HG02623 (cell line): ENCODE measurements around the gene PHF3.
"Not testable (repeated sequence)": the region's sequence is repeated elsewhere in the genome, so short reads cannot be mapped to it uniquely, and the experiment has no call there.

Experiments used
- ATAC-seq: cut with Tn5 transposase; IDR thresholded peaks from one replicate; pipeline ENCODE4 v1.9.1; 2021; ENCODE audit warnings: moderate library complexity; ENCODE audit not compliant: unreplicated experiment

Gene PHF3

GRCh38 chr6:63690221-63690620 is 54.6 kb downstream of the PHF3 start:
- ATAC-seq, result no peak

- ATAC-seq, result no peak
These were observed 70.1 kb downstream of the PHF3 start for GRCh38 chr6:63705707-63706106.

- ATAC-seq, result no peak
These were observed 71.0 kb downstream of the PHF3 start for GRCh38 chr6:63706630-63707029.

- ATAC-seq, result no peak
These were observed 73.0 kb downstream of the PHF3 start for GRCh38 chr6:63708631-63709030.

- no peak for ATAC-seq
These were observed 73.5 kb downstream of the PHF3 start for GRCh38 chr6:63709148-63709547.

- ATAC-seq, result no peak
These were observed 77.7 kb downstream of the PHF3 start for GRCh38 chr6:63713332-63713731.

- no peak for ATAC-seq
These were observed 78.5 kb downstream of the PHF3 start for GRCh38 chr6:63714091-63714490.

- peak; percentile 51 for ATAC-seq
These were observed 80.6 kb downstream of the PHF3 start for GRCh38 chr6:63716169-63716568.

- no peak for ATAC-seq
These were observed 85.6 kb downstream of the PHF3 start for GRCh38 chr6:63721181-63721580.

- no peak for ATAC-seq
These were observed 89.1 kb downstream of the PHF3 start for GRCh38 chr6:63724721-63725120.

GRCh38 chr6:63730311-63730710 is 94.7 kb downstream of the PHF3 start:
- ATAC-seq, result no peak

GRCh38 chr6:63731930-63732329 is 96.3 kb downstream of the PHF3 start:
- ATAC-seq, result no peak

- no peak for ATAC-seq
These were observed 96.7 kb downstream of the PHF3 start for GRCh38 chr6:63732336-63732735.

GRCh38 chr6:63734923-63735322 is 99.3 kb downstream of the PHF3 start:
- no peak for ATAC-seq

- ATAC-seq, result not testable (repeated sequence)
These were observed 102.6 kb downstream of the PHF3 start for GRCh38 chr6:63738190-63738589.

GRCh38 chr6:63739094-63739687 is 103.6 kb downstream of the PHF3 start:
- no peak for ATAC-seq

GRCh38 chr6:63740709-63741108 is 105.1 kb downstream of the PHF3 start:
- ATAC-seq, result no peak

GRCh38 chr6:63742060-63742459 is 106.5 kb downstream of the PHF3 start:
- no peak for ATAC-seq

GRCh38 chr6:63743691-63744090 is 108.1 kb downstream of the PHF3 start:
- ATAC-seq, result no peak

GRCh38 chr6:63744810-63745209 is 109.2 kb downstream of the PHF3 start:
- no peak for ATAC-seq

GRCh38 chr6:63745784-63746183 is 110.2 kb downstream of the PHF3 start:
- no peak for ATAC-seq

- no peak for ATAC-seq
These were observed 114.8 kb downstream of the PHF3 start for GRCh38 chr6:63750400-63750799.

- ATAC-seq, result not testable (repeated sequence)
These were observed 121.7 kb downstream of the PHF3 start for GRCh38 chr6:63757275-63757674.
